Stomach (tissue), 4 donors: Measurements from ENCODE around the gene AMPD2.

ENCODE experiments used
- EP300 ChIP-seq: sonication (generic); formaldehyde crosslinking; IDR thresholded peaks from one replicate; pipeline ENCODE4 v1.6.1; 2017; ENCODE audit warnings: antibody characterized with exemption
- POLR2A ChIP-seq, 4 donors: fragments of 450-650 bp; IDR thresholded peaks; one replicate each; pipeline ENCODE4 v1.6.1; 2016; ENCODE audit warnings: antibody characterized with exemption in 4 of 4, control low read depth in 2 of 4, mild to moderate bottlenecking in 1 of 4, moderate library complexity in 1 of 4
- POLR2AphosphoS5 ChIP-seq, 3 donors: sonication (generic); formaldehyde crosslinking; IDR thresholded peaks; one replicate each; pipeline ENCODE4 v1.6.1; 2016; ENCODE audit warnings: antibody characterized with exemption in 3 of 3
- TF ChIP-seq, protein P1 (sequence below), 7 experiments: fragments of 450-650 bp in 4 of 7; fragments of 200-600 bp in 3 of 7; sonication (generic) in 3 of 7; IDR thresholded peaks; one replicate each; pipeline ENCODE4 v1.5.1; 2016 to 2019; ENCODE audit warnings: antibody characterized with exemption in 7 of 7, control low read depth in 2 of 7, mild to moderate bottlenecking in 1 of 7

- TF ChIP-seq POLR2A (IDR thresholded peaks at IDR 0.05), result no peak
- TF ChIP-seq, protein P1, sequence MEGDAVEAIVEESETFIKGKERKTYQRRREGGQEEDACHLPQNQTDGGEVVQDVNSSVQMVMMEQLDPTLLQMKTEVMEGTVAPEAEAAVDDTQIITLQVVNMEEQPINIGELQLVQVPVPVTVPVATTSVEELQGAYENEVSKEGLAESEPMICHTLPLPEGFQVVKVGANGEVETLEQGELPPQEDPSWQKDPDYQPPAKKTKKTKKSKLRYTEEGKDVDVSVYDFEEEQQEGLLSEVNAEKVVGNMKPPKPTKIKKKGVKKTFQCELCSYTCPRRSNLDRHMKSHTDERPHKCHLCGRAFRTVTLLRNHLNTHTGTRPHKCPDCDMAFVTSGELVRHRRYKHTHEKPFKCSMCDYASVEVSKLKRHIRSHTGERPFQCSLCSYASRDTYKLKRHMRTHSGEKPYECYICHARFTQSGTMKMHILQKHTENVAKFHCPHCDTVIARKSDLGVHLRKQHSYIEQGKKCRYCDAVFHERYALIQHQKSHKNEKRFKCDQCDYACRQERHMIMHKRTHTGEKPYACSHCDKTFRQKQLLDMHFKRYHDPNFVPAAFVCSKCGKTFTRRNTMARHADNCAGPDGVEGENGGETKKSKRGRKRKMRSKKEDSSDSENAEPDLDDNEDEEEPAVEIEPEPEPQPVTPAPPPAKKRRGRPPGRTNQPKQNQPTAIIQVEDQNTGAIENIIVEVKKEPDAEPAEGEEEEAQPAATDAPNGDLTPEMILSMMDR (IDR thresholded peaks at IDR 0.05), result no peak
- peak in 1 of 3 donors; percentile 34 for TF ChIP-seq POLR2AphosphoS5 (IDR thresholded peaks at IDR 0.05)
- TF ChIP-seq EP300, result no peak
Observed at GRCh38 chr1:109617291-109617801, 2.3 kb upstream of the AMPD2 start.
